Breast epithelium (tissue), 4 donors: Measurements from ENCODE around the gene KRTAP4-4. TPM values are rescaled to one million over a fixed set of nuclear protein-coding genes. Genes with fewer than 3 reads are reported as not detected.

Experiments used
- DNase-seq, 2 donors: peaks; one replicate each; pipeline ENCODE4 v3.0.0-alpha.2; 2019; ENCODE audit warnings: low spot score in 2 of 2
- H3K27ac ChIP-seq, 2 donors: fragments of 200-600 bp; sonication (generic) in 1 of 2; one replicate each; pipeline ENCODE4 v1.5.1; 2016 to 2019; ENCODE audit warnings: mild to moderate bottlenecking in 1 of 2
- H3K27me3 ChIP-seq, 2 donors: fragments of 200-600 bp; sonication (generic) in 1 of 2; one replicate each; pipeline versions ENCODE4 v1.5.1 to v1.6.0; 2017 to 2019; ENCODE audit warnings: control low read depth in 1 of 2, mild to moderate bottlenecking in 1 of 2
- H3K36me3 ChIP-seq: fragments of 200-600 bp; one replicate; pipeline ENCODE4 v1.5.1; 2019
- H3K4me1 ChIP-seq, 2 donors: fragments of 200-600 bp; sonication (generic); one replicate each; pipeline ENCODE4 v1.5.1; 2016 to 2019; ENCODE audit warnings: control low read depth in 1 of 2
- H3K4me3 ChIP-seq, 3 donors: fragments of 200-600 bp; sonication (generic); 1 replicate in 2 of 3; 2 replicates in 1 of 3; pipeline ENCODE4 v1.5.1; 2016 to 2019; ENCODE audit warnings: mild to moderate bottlenecking in 3 of 3, moderate library complexity in 2 of 3
- H3K9me3 ChIP-seq, 2 donors: fragments of 200-600 bp; sonication (generic) in 1 of 2; one replicate each; pipeline ENCODE4 v1.5.1; 2016 to 2019; ENCODE audit warnings: control low read depth in 1 of 2
- POLR2A ChIP-seq: fragments of 450-650 bp; IDR thresholded peaks from one replicate; pipeline ENCODE4 v1.6.1; 2016; ENCODE audit warnings: antibody characterized with exemption, mild to moderate bottlenecking, moderate library complexity
- POLR2AphosphoS5 ChIP-seq, 3 donors: sonication (generic); formaldehyde crosslinking; IDR thresholded peaks; one replicate each; pipeline ENCODE4 v1.6.1; 2017; ENCODE audit warnings: antibody characterized with exemption in 3 of 3
- intact Hi-C: fragments of 100-400 bp; cut with DNase I; formaldehyde crosslinking; loops from one replicate; pipeline ENCODE4 v1.15.1; 2023; ENCODE audit warnings: low total_unique reads
- total RNA-seq, 3 donors: library from RNA; depleted of rRNA; stranded (reverse); fragments of >200 nt; gene quantifications; one replicate each; pipeline ENCODE4 v1.1.0, GENCODE V29; 2016
- TF ChIP-seq, protein P1 (sequence below), 3 donors: fragments of 450-650 bp; IDR thresholded peaks; one replicate each; pipeline ENCODE4 v1.5.1; 2016 to 2017; ENCODE audit warnings: antibody characterized with exemption in 3 of 3, mild to moderate bottlenecking in 3 of 3, moderate library complexity in 3 of 3

The KRTAP4-4 gene
- total RNA-seq, 3 donors from 2014 or later, result not detected

DNA sequence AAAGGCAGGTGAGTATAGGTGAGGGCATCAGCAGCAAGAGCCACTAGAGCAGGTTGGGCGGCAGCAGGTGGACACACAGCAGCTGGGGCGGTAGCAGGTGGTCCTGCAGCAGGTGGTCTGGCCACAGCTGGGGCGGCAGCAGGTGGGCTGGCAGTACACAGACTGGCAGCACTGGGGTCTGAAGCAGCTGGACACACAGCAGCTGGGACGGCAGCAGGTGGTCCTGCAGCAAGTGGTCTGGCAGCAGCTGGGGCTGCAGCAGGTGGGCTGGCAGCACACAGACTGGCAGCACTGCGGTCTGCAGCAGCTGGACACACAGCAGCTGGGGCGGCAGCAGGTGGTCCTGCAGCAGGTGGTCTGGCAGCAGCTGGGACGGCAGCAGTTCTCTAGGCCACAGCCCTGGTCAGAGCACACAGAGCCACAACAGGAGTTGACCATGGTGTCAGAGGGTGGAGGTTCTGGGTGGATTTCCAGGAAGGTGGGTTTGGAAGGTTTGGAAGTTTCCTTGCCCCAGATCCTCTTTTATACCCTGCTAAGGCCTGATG is 17.3 kb upstream of the KRTAP4-4 start, which contains the start of gene KRTAP4-2:
Gene KRTAP4-2 (minus strand): TSS at position 495 of the 545 bp plus-strand sequence. CDS start 57 bp downstream, at position 438.
- H3K9me3 ChIP-seq, result no peaks in the 10 kb centered on the region
- H3K27ac ChIP-seq, result no peak within 1 kb of the TSS
- DNase-seq, result no peak
- TF ChIP-seq, protein P1, sequence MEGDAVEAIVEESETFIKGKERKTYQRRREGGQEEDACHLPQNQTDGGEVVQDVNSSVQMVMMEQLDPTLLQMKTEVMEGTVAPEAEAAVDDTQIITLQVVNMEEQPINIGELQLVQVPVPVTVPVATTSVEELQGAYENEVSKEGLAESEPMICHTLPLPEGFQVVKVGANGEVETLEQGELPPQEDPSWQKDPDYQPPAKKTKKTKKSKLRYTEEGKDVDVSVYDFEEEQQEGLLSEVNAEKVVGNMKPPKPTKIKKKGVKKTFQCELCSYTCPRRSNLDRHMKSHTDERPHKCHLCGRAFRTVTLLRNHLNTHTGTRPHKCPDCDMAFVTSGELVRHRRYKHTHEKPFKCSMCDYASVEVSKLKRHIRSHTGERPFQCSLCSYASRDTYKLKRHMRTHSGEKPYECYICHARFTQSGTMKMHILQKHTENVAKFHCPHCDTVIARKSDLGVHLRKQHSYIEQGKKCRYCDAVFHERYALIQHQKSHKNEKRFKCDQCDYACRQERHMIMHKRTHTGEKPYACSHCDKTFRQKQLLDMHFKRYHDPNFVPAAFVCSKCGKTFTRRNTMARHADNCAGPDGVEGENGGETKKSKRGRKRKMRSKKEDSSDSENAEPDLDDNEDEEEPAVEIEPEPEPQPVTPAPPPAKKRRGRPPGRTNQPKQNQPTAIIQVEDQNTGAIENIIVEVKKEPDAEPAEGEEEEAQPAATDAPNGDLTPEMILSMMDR (IDR thresholded peaks at IDR 0.05), result no peak
- H3K4me3 ChIP-seq, result no peak within 1 kb of the TSS
- no peaks in the 10 kb centered on the region for H3K4me1 ChIP-seq
- H3K27me3 ChIP-seq, result no peaks in the 10 kb centered on the region
- intact Hi-C loops, result no loop called here
- H3K36me3 ChIP-seq, result no peaks in the 10 kb centered on the region

DNA sequence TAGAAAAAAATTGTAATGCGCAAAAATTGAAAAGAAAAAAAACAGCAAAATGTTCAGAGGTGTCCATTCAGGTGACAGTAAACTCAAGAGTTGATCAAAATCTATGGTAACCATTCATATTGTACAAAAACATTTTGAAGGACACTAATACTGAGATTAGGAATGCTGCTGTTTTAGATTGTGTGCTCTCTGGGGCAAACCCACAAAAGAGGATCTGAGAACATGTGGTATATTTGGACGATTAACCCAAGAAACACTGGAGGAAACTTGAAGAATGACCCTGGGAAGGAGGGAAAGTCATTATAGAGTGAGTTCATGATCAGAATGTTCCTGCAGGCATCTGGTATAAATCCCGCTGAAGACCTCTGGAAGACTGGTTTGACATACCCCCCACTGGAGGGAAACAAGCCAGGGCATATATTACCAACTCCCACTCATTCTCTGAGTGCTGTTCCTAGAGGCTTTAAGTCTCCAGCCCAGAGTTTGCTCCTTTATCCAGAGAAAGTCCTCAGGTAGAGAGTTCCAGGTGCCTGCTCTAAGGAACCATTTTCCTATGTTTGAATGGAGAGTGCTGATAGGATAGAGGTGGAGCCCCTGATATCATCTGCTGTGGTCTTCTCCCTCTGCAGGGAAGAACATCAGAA is 16.3 kb upstream of the KRTAP4-4 start:
- DNase-seq, result no peak
- no peaks in the 10 kb centered on the region for H3K36me3 ChIP-seq
- intact Hi-C loops, result no loop called here
- no peaks in the 10 kb centered on the region for H3K4me1 ChIP-seq
- no peaks in the 10 kb centered on the region for H3K27me3 ChIP-seq
- H3K27ac ChIP-seq, result no peak overlapping the region
- H3K4me3 ChIP-seq, result no peak overlapping the region
- TF ChIP-seq POLR2A (no peak), POLR2AphosphoS5 (IDR thresholded peaks at IDR 0.05) (no peak)
- TF ChIP-seq, protein P1 (IDR thresholded peaks at IDR 0.05), result no peak
- no peaks in the 10 kb centered on the region for H3K9me3 ChIP-seq

DNA sequence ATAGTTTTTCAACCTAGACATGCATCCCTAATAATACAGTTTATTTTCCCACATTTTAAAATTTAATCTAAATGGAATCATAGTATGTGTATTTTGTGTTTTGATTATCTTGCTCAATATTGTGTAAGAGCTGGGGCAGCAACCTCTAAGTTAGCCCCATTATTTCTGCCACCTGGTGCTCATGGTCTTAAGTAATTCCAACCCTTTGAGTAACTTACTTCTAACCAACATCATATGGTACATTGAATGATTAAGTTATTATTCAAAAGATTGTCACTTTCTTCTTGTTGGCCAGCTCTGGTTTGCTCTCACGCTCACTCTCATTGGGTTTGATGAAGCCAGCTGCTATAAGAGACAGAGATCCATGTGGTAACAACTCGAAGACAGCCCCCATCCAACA is 11.3 kb upstream of the KRTAP4-4 start:
- no peaks in the 10 kb centered on the region for H3K9me3 ChIP-seq
- TF ChIP-seq, protein P1 (IDR thresholded peaks at IDR 0.05), result no peak
- no peak for TF ChIP-seq POLR2A
- no peak for TF ChIP-seq POLR2AphosphoS5 (IDR thresholded peaks at IDR 0.05)
- intact Hi-C loops, result no loop called here
- no peaks in the 10 kb centered on the region for H3K27me3 ChIP-seq
- H3K4me3 ChIP-seq, result no peak overlapping the region
- H3K36me3 ChIP-seq, result no peaks in the 10 kb centered on the region
- H3K27ac ChIP-seq, result no peak overlapping the region
- no peaks in the 10 kb centered on the region for H3K4me1 ChIP-seq
- no peak for DNase-seq

DNA sequence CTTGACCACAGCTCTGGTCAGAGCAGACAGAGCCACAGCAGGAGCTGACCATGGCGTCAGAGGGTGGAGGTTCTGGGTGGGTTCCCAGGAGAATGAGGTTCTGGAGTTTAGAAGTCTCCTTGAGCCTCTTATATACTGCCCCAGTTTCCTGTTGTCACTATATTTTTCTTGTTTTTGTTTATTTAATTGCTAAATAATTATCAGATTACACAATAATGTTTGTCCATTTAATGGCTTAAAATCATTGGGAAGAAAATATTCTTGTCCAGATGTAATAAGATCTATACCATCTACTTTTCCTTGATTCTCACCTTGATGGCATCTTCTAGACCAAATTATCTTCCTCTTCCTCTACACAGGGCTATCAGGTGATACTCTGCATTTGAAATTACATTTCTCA is 7.6 kb upstream of the KRTAP4-4 start, which contains the start of gene KRTAP4-3:
Gene KRTAP4-3 (minus strand): TSS at position 101 of the 400 bp plus-strand sequence. CDS start 49 bp downstream, at position 52.
- DNase-seq, result no peak
- no peaks in the 10 kb centered on the region for H3K9me3 ChIP-seq
- no peaks in the 10 kb centered on the region for H3K4me1 ChIP-seq
- H3K4me3 ChIP-seq, result no peak within 1 kb of the TSS
- no peaks in the 10 kb centered on the region for H3K27me3 ChIP-seq
- TF ChIP-seq, protein P1 (IDR thresholded peaks at IDR 0.05), result no peak
- H3K36me3 ChIP-seq, result no peaks in the 10 kb centered on the region
- H3K27ac ChIP-seq, result no peak within 1 kb of the TSS
- intact Hi-C loops, result no loop called here

DNA sequence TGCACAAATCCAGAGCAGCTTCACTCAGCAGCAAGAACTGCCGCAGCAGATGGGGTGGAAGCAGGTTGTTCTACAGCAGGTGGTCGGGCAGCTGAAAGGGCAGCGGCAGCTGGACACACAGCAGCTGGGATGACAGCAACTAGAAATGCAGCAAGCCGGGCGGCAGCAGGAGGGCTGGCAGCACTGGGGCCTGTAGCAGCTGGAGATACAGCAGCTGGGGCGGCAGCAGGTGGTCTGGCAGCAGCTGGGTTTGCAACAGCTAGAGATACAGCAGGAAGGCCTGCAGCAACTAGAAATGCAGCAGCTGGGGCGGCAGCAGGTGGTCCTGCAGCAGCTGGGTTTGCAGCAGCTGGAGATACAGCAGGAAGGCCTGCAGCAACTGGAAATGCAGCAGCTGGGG is 7.0 kb upstream of the KRTAP4-4 start:
- no peak overlapping the region for H3K4me3 ChIP-seq
- DNase-seq, result no peak
- TF ChIP-seq POLR2A, result no peak
- TF ChIP-seq, protein P1 (IDR thresholded peaks at IDR 0.05), result no peak
- no peak for TF ChIP-seq POLR2AphosphoS5 (IDR thresholded peaks at IDR 0.05)
- no peaks in the 10 kb centered on the region for H3K36me3 ChIP-seq
- intact Hi-C loops, result no loop called here
- no peaks in the 10 kb centered on the region for H3K27me3 ChIP-seq
- H3K9me3 ChIP-seq, result no peaks in the 10 kb centered on the region
- H3K4me1 ChIP-seq, result no peaks in the 10 kb centered on the region
- no peak overlapping the region for H3K27ac ChIP-seq
